Gastroesophageal sphincter (tissue), 4 donors: ENCODE data around the gene ADAMTSL3. TPM values are rescaled to one million over a fixed set of nuclear protein-coding genes. Genes with fewer than 3 reads are reported as not detected.

ENCODE experiments used
- ATAC-seq: fragments of 150-250 bp; one replicate; pipeline ENCODE4 v1.9.1; 2016; ENCODE audit warnings: mild to moderate bottlenecking, moderate library complexity
- H3K27ac ChIP-seq, 4 donors: fragments of 200-600 bp; sonication (generic) in 3 of 4; 1 replicate in 3 of 4; 2 replicates in 1 of 4; pipeline ENCODE4 v1.5.1; 2016 to 2019
- H3K27me3 ChIP-seq: fragments of 200-600 bp; sonication (generic); one replicate; pipeline ENCODE4 v1.5.1; 2019
- H3K36me3 ChIP-seq, 2 donors: fragments of 200-600 bp; sonication (generic); one replicate each; pipeline ENCODE4 v1.5.1; 2019; ENCODE audit warnings: control low read depth in 1 of 2
- H3K4me1 ChIP-seq, 3 donors: fragments of 200-600 bp; sonication (generic); 1 replicate in 2 of 3; 2 replicates in 1 of 3; pipeline ENCODE4 v1.5.1; 2016 to 2019; ENCODE audit warnings: control low read depth in 2 of 3
- H3K4me3 ChIP-seq, 2 donors: fragments of 200-600 bp; sonication (generic); one replicate each; pipeline ENCODE4 v1.5.1; 2019; ENCODE audit warnings: mild to moderate bottlenecking in 1 of 2, moderate library complexity in 1 of 2
- H3K9me3 ChIP-seq, 3 donors: fragments of 200-600 bp; sonication (generic); one replicate each; pipeline ENCODE4 v1.5.1; 2017 to 2019; ENCODE audit warnings: control low read depth in 2 of 3
- CTCF ChIP-seq, 4 experiments: fragments of 200-600 bp in 2 of 4; fragments of 450-650 bp in 2 of 4; sonication (generic) in 1 of 4; IDR thresholded peaks; one replicate each; pipeline ENCODE4 v1.5.1; 2017 to 2019; ENCODE audit warnings: antibody characterized with exemption in 4 of 4, mild to moderate bottlenecking in 2 of 4, moderate library complexity in 2 of 4
- EP300 ChIP-seq: sonication (generic); formaldehyde crosslinking; IDR thresholded peaks from one replicate; pipeline ENCODE4 v1.6.1; 2017; ENCODE audit warnings: antibody characterized with exemption, mild to moderate bottlenecking
- POLR2A ChIP-seq, 2 donors: fragments of 450-650 bp; IDR thresholded peaks; one replicate each; pipeline ENCODE4 v1.6.1; 2017; ENCODE audit warnings: antibody characterized with exemption in 2 of 2, mild to moderate bottlenecking in 2 of 2, moderate library complexity in 1 of 2
- POLR2AphosphoS5 ChIP-seq: sonication (generic); formaldehyde crosslinking; IDR thresholded peaks from one replicate; pipeline ENCODE4 v1.6.1; 2017; ENCODE audit warnings: antibody characterized with exemption
- WGBS, 2 donors: methylation state at CpG; one replicate each; pipeline ENCODE4 v1.1.5; 2018; ENCODE audit warnings: low coverage in 1 of 2; 5-methylcytosine and 5-hydroxymethylcytosine counted together
- total RNA-seq, 4 donors: library from RNA; depleted of rRNA; stranded (reverse); fragments of >200 nt; gene quantifications; one replicate each; pipeline ENCODE4 v1.1.0, GENCODE V29; 2016

ADAMTSL3 gene
- total RNA-seq, 4 donors from 2014 or later = 19.4 to 35.9 (median 24.1) TPM

DNA sequence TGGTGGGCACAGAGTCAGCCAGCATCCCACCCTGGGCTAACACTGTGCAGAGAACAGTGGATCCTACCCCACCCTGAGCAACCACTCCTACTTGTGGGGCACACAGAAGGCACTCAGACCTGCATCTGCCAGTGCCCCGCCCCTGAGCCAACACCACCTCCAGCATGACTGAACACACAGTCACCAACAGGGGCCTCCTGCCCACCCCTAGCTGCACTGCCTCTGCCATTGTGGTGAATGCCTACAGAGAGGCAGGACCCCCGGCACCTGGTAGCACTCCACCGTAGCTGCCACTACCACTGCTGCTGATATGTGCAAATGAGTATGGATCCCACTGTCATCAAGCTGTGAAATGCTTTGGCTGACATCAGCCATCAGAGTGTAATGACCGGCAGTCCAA is 123.1 kb downstream of the ADAMTSL3 start:
- WGBS, 2 donors = no CpG with 5 or more reads among the region's 4 CpGs
- no peak for TF ChIP-seq EP300
- Histone ChIP-seq H3K27me3 (no peaks in the 10 kb centered on the region), H3K27ac (no peak overlapping the region), H3K4me1 (no peaks in the 10 kb centered on the region), H3K9me3 (peaks cover 0 to under 1% (median 0%) of the 10 kb centered on the region in 3 donors), H3K36me3 (peaks cover 0 to 20% of the 10 kb centered on the region in 2 donors), H3K4me3 (no peak overlapping the region)
- ATAC-seq = no peak

DNA sequence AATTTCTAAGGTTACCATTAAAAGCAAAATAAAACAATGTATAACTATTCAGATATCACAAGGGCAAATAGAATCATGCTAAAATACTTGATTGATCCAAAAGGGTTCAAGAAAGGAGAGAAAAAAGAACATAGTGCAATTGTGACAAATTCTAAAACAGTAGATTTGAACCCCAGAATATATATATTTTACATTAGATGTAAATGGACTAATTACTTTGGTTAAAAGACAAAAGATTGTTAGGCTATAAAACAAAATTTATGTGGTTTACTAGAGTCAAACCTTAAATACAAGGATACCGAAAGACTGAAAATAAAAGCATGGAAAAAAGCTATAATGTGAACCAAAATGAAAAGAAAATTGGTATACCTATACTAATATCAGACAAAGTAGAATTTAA is 129.3 kb downstream of the ADAMTSL3 start:
- Histone ChIP-seq H3K27me3 (no peaks in the 10 kb centered on the region), H3K4me3 (no peak overlapping the region), H3K9me3 (peaks cover 0 to 28% (median 0%) of the 10 kb centered on the region in 3 donors), H3K36me3 (no peaks in the 10 kb centered on the region), H3K27ac (no peak overlapping the region), H3K4me1 (no peaks in the 10 kb centered on the region)
- WGBS, 2 donors = 67 to 100% methylated on average over 1 of the region's 1 CpG
- no peak for TF ChIP-seq EP300
- no peak for TF ChIP-seq CTCF (IDR thresholded peaks at IDR 0.05)
- no peak for TF ChIP-seq POLR2A (IDR thresholded peaks at IDR 0.05)
- TF ChIP-seq POLR2AphosphoS5 = no peak
- ATAC-seq = no peak

- Histone ChIP-seq H3K4me3 (no peak overlapping the region), H3K27me3 (no peaks in the 10 kb centered on the region), H3K4me1 (peaks cover 0 to 3% (median 0%) of the 10 kb centered on the region in 3 donors), H3K27ac (no peak overlapping the region), H3K9me3 (peaks cover 0 to 28% (median 0%) of the 10 kb centered on the region in 3 donors), H3K36me3 (no peaks in the 10 kb centered on the region)
- no peak for TF ChIP-seq EP300
- TF ChIP-seq POLR2A (IDR thresholded peaks at IDR 0.05) = no peak
- no peak for TF ChIP-seq POLR2AphosphoS5
- TF ChIP-seq CTCF (IDR thresholded peaks at IDR 0.05) = no peak
- no peak for ATAC-seq
These were observed 131.1 kb downstream of the ADAMTSL3 start for GRCh38 chr15:83784975-83785374.

DNA sequence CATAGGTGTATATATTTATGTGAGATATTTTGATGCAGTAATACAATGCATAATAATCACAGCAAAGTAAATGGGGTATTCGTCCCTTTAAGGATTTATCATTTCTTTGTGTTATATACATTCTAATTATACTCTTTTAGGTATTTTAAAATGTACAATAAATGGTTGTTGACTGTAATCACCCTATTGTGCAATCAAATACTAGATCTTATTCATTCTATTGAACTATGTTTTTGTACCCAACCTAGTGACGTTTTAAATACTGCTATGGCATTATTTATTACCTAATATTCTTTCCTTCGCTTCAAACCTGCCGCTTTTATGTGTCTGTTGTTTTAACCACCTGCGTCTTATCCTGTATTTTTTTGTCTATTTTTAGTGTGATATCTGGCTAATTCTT is 132.4 kb downstream of the ADAMTSL3 start:
- H3K9me3 ChIP-seq = peaks cover 0 to 28% (median 0%) of the 10 kb centered on the region in 3 donors
- H3K27ac ChIP-seq = no peak overlapping the region
- H3K36me3 ChIP-seq = no peaks in the 10 kb centered on the region
- WGBS, 2 donors = 84 to 86% methylated on average over 5 of the region's 5 CpGs
- H3K4me1 ChIP-seq = peaks cover 0 to 3% (median 0%) of the 10 kb centered on the region in 3 donors
- H3K27me3 ChIP-seq = no peaks in the 10 kb centered on the region
- H3K4me3 ChIP-seq = no peak overlapping the region
- TF ChIP-seq POLR2A (IDR thresholded peaks at IDR 0.05) (no peak), POLR2AphosphoS5 (no peak)
- no peak for ATAC-seq

DNA sequence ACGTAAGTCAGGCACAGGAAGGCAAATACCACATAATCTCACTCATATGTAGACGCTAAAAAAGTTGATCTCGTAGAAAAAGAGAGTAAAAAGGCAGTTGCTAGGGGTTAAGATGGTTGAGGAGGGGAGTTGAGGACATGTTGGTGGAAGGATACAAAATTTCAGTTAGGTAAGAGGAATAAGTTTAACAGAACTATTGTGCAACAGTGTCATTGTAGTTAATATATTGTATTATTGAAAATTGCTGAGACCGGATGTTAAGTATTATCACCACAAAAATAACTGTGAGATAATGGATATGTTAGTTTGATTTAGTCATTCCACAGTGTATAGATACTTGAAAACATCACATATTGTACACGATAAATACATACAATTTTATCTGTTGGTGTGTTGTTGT is 139.1 kb downstream of the ADAMTSL3 start:
- no peak for ATAC-seq
- H3K27me3 ChIP-seq = no peaks in the 10 kb centered on the region
- H3K36me3 ChIP-seq = no peaks in the 10 kb centered on the region

More for the DNA sequence above, 139.1 kb downstream of the ADAMTSL3 start:
- Histone ChIP-seq H3K9me3 (peaks cover 0 to 2% (median 0%) of the 10 kb centered on the region in 3 donors), H3K4me3 (no peak overlapping the region), H3K27ac (no peak overlapping the region), H3K4me1 (peaks cover 0 to 3% (median 0%) of the 10 kb centered on the region in 3 donors)
- TF ChIP-seq EP300 = no peak
- no peak for TF ChIP-seq POLR2AphosphoS5
- no peak for TF ChIP-seq CTCF (IDR thresholded peaks at IDR 0.05)
- no peak for TF ChIP-seq POLR2A (IDR thresholded peaks at IDR 0.05)
- 95 to 97% methylated on average over 5 of the region's 5 CpGs for WGBS, 2 donors
